Peyer's patch (tissue), 4 donors: ENCODE measurements around the gene VRK2. TPM values are rescaled to one million over a fixed set of nuclear protein-coding genes. Genes with fewer than 3 reads are reported as not detected.
"Not testable (repeated sequence)": the region's sequence is repeated elsewhere in the genome, so short reads cannot be mapped to it uniquely, and the experiment has no call there.

Experiments used
- DNase-seq, 3 donors: peaks; one replicate each; pipeline ENCODE4 v3.0.0-alpha.2; 2017 to 2019
- H3K27ac ChIP-seq, 4 donors: fragments of 200-600 bp; sonication (generic); one replicate each; pipeline ENCODE4 v1.5.1; 2016 to 2019
- H3K27me3 ChIP-seq, 2 donors: fragments of 200-600 bp; sonication (generic); one replicate each; pipeline ENCODE4 v1.5.1; 2019
- H3K36me3 ChIP-seq, 3 donors: fragments of 200-600 bp; sonication (generic); one replicate each; pipeline ENCODE4 v1.5.1; 2016 to 2019
- H3K4me1 ChIP-seq, 4 donors: fragments of 200-600 bp; sonication (generic); one replicate each; pipeline ENCODE4 v1.5.1; 2016 to 2019
- H3K4me3 ChIP-seq, 4 donors: fragments of 200-600 bp; sonication (generic); 1 replicate in 3 of 4; 2 replicates in 1 of 4; pipeline ENCODE4 v1.5.1; 2016 to 2019; ENCODE audit warnings: mild to moderate bottlenecking in 1 of 4
- H3K9me3 ChIP-seq, 4 donors: fragments of 200-600 bp; sonication (generic); one replicate each; pipeline ENCODE4 v1.5.1; 2016 to 2019; ENCODE audit warnings: mild to moderate bottlenecking in 1 of 4
- CTCF ChIP-seq, 6 experiments: fragments of 450-650 bp in 4 of 6; fragments of 200-600 bp in 2 of 6; sonication (generic) in 1 of 6; IDR thresholded peaks; one replicate each; pipeline ENCODE4 v1.5.1; 2017 to 2019; ENCODE audit warnings: antibody characterized with exemption in 6 of 6, mild to moderate bottlenecking in 3 of 6, moderate library complexity in 1 of 6
- POLR2A ChIP-seq, 2 donors: fragments of 450-650 bp; IDR thresholded peaks; one replicate each; pipeline ENCODE4 v1.5.1; 2017; ENCODE audit warnings: antibody characterized with exemption in 2 of 2, mild to moderate bottlenecking in 2 of 2, moderate library complexity in 2 of 2
- total RNA-seq, 4 donors: library from RNA; depleted of rRNA; stranded (reverse); fragments of >200 nt; gene quantifications; one replicate each; pipeline ENCODE4 v1.1.0, GENCODE V29; 2016

Gene VRK2
- total RNA-seq, 4 donors from 2014 or later, result 5.7 to 17.3 (median 10.6) TPM

GRCh38 chr2:58156780-58157179 lies 110.2 kb downstream of the VRK2 start:
- Histone ChIP-seq H3K27me3 (no peaks in the 10 kb centered on the region), H3K27ac (no peak overlapping the region), H3K9me3 (no peaks in the 10 kb centered on the region), H3K36me3 (peaks cover 0 to 38% (median 0%) of the 10 kb centered on the region in 3 donors), H3K4me1 (no peaks in the 10 kb centered on the region), H3K4me3 (no peak overlapping the region)
- no peak for DNase-seq
- no peak for TF ChIP-seq CTCF (IDR thresholded peaks at IDR 0.05)
- TF ChIP-seq POLR2A (IDR thresholded peaks at IDR 0.05), result no peak

- no peaks in the 10 kb centered on the region for H3K4me1 ChIP-seq
- TF ChIP-seq POLR2A (IDR thresholded peaks at IDR 0.05) (no peak), CTCF (IDR thresholded peaks at IDR 0.05) (no peak)
- no peak overlapping the region for H3K27ac ChIP-seq
- H3K36me3 ChIP-seq, result peaks cover 0 to 45% (median 0%) of the 10 kb centered on the region in 3 donors
- H3K9me3 ChIP-seq, result no peaks in the 10 kb centered on the region
- no peaks in the 10 kb centered on the region for H3K27me3 ChIP-seq
- no peak overlapping the region for H3K4me3 ChIP-seq
- no peak for DNase-seq
Observed at GRCh38 chr2:58157754-58158153, 111.1 kb downstream of the VRK2 start.

- no peaks in the 10 kb centered on the region for H3K27me3 ChIP-seq
- H3K4me3 ChIP-seq, result no peak overlapping the region
- no peaks in the 10 kb centered on the region for H3K4me1 ChIP-seq
- H3K36me3 ChIP-seq, result peaks cover 0 to 46% (median 0%) of the 10 kb centered on the region in 3 donors
- no peaks in the 10 kb centered on the region for H3K9me3 ChIP-seq
- DNase-seq, result no peak
- H3K27ac ChIP-seq, result no peak overlapping the region
- TF ChIP-seq POLR2A (IDR thresholded peaks at IDR 0.05) (no peak), CTCF (IDR thresholded peaks at IDR 0.05) (no peak)
Observed at GRCh38 chr2:58158481-58158880, 111.9 kb downstream of the VRK2 start.

- no peak for DNase-seq
- Histone ChIP-seq H3K36me3 (peaks cover 0 to 43% (median 0%) of the 10 kb centered on the region in 3 donors), H3K27ac (no peak overlapping the region), H3K27me3 (no peaks in the 10 kb centered on the region), H3K9me3 (no peaks in the 10 kb centered on the region), H3K4me3 (no peak overlapping the region), H3K4me1 (no peaks in the 10 kb centered on the region)
- no peak for TF ChIP-seq CTCF (IDR thresholded peaks at IDR 0.05)
- TF ChIP-seq POLR2A (IDR thresholded peaks at IDR 0.05), result no peak
Observed at GRCh38 chr2:58163913-58164312, 117.3 kb downstream of the VRK2 start.

- H3K27me3 ChIP-seq, H3K4me3 ChIP-seq, DNase-seq, H3K9me3 ChIP-seq, H3K4me1 ChIP-seq, H3K36me3 ChIP-seq, H3K27ac ChIP-seq: not testable (repeated sequence)
Observed at GRCh38 chr2:58168130-58168529, 121.5 kb downstream of the VRK2 start.

GRCh38 chr2:58169845-58170244 lies 123.2 kb downstream of the VRK2 start:
- not testable (repeated sequence) for H3K4me3 ChIP-seq, H3K9me3 ChIP-seq, H3K36me3 ChIP-seq, H3K27me3 ChIP-seq, DNase-seq, H3K27ac ChIP-seq, H3K4me1 ChIP-seq

- H3K27me3 ChIP-seq, H3K27ac ChIP-seq, H3K4me3 ChIP-seq, H3K36me3 ChIP-seq, H3K4me1 ChIP-seq, H3K9me3 ChIP-seq, DNase-seq: not testable (repeated sequence)
Observed at GRCh38 chr2:58170334-58170933, 123.8 kb downstream of the VRK2 start.

- H3K4me3 ChIP-seq, H3K4me1 ChIP-seq, H3K9me3 ChIP-seq, H3K27me3 ChIP-seq, DNase-seq, H3K27ac ChIP-seq, H3K36me3 ChIP-seq: not testable (repeated sequence)
Observed at GRCh38 chr2:58171831-58172230, 125.2 kb downstream of the VRK2 start.

- not testable (repeated sequence) for H3K27ac ChIP-seq, H3K4me3 ChIP-seq, DNase-seq, H3K9me3 ChIP-seq, H3K36me3 ChIP-seq, H3K4me1 ChIP-seq, H3K27me3 ChIP-seq
Observed at GRCh38 chr2:58177187-58177586, 130.6 kb downstream of the VRK2 start.

GRCh38 chr2:58180175-58180574 lies 133.6 kb downstream of the VRK2 start:
- H3K36me3 ChIP-seq, H3K9me3 ChIP-seq, H3K27ac ChIP-seq, H3K4me3 ChIP-seq, DNase-seq, H3K4me1 ChIP-seq, H3K27me3 ChIP-seq: not testable (repeated sequence)
